Small intestine (tissue), 16 donors: ENCODE measurements around the gene APMAP. TPM values are rescaled to one million over a fixed set of nuclear protein-coding genes. Genes with fewer than 3 reads are reported as not detected.

Experiments used
- DNase-seq, 2 donors: peaks; one replicate each; pipeline versions ENCODE4 v3.0.0 to v3.0.0-alpha.2; 2013
- FAIRE-seq: peaks from 2 replicates; lab custom pipeline; 2012; peaks lifted over from hg19 to GRCh38; lab: Jason Lieb, UNC
- H3K27ac ChIP-seq, 3 donors: one replicate each; pipeline ENCODE4 v1.5.1; 2013; ENCODE audit warnings: low read length in 2 of 3, mild to moderate bottlenecking in 2 of 3, control low read depth in 1 of 3, inconsistent platforms in 1 of 3, low read depth in 1 of 3, moderate library complexity in 1 of 3
- H3K27me3 ChIP-seq, 3 donors: one replicate each; pipeline ENCODE4 v1.6.1; 2013; ENCODE audit warnings: low read length in 3 of 3, inconsistent platforms in 1 of 3; ENCODE audit not compliant: control insufficient read depth in 3 of 3, insufficient read depth in 3 of 3
- H3K36me3 ChIP-seq, 3 donors: one replicate each; pipeline ENCODE4 v1.6.1; 2013; ENCODE audit warnings: low read length in 3 of 3, inconsistent platforms in 1 of 3, low read depth in 1 of 3, mild to moderate bottlenecking in 1 of 3, moderate library complexity in 1 of 3; ENCODE audit not compliant: control insufficient read depth in 3 of 3, insufficient read depth in 2 of 3
- H3K4me1 ChIP-seq, 3 donors: one replicate each; pipeline ENCODE4 v1.6.1; 2013; ENCODE audit warnings: low read length in 2 of 3, inconsistent platforms in 1 of 3, low read depth in 1 of 3, mild to moderate bottlenecking in 1 of 3, moderate library complexity in 1 of 3; ENCODE audit not compliant: control insufficient read depth in 3 of 3, insufficient read depth in 2 of 3
- H3K4me3 ChIP-seq, 3 donors: one replicate each; pipeline ENCODE4 v1.5.1; 2013; ENCODE audit warnings: low read length in 3 of 3, control low read depth in 1 of 3, inconsistent platforms in 1 of 3, low read depth in 1 of 3, mild to moderate bottlenecking in 1 of 3, moderate library complexity in 1 of 3
- H3K9me3 ChIP-seq, 2 donors: one replicate each; pipeline ENCODE4 v1.6.1; 2013; ENCODE audit warnings: low read depth in 1 of 2, low read length in 1 of 2; ENCODE audit not compliant: control insufficient read depth in 2 of 2, insufficient read depth in 1 of 2
- WGBS, 3 donors: extraction: QIAGEN DNeasy Blood & Tissue Kit; methylation state at CpG; one replicate each; pipeline ENCODE4 v1.1.7; 2013; 5-methylcytosine and 5-hydroxymethylcytosine counted together
- long read RNA-seq, 10 donors: transcript quantifications; one replicate each; lab custom pipeline, GENCODE V29; 2026
- polyA plus RNA-seq, 4 donors: library from polyadenylated mRNA; stranded (reverse) in 3 of 4; unstranded in 1 of 4; fragments of 200-250 nt in 3 of 4; fragments of 120-200 nt in 1 of 4; gene quantifications; one replicate each; pipeline versions ENCODE4 v1.2.1 to v1.2.3, GENCODE V29; 2013
- donor health status: healthy with polysubstance abuse.
- donor health status: control.
- donor health status: control.
- donor health status: Bipolar disorder and iron deficiency.
- donor health status: healthy.

APMAP gene, protein sequence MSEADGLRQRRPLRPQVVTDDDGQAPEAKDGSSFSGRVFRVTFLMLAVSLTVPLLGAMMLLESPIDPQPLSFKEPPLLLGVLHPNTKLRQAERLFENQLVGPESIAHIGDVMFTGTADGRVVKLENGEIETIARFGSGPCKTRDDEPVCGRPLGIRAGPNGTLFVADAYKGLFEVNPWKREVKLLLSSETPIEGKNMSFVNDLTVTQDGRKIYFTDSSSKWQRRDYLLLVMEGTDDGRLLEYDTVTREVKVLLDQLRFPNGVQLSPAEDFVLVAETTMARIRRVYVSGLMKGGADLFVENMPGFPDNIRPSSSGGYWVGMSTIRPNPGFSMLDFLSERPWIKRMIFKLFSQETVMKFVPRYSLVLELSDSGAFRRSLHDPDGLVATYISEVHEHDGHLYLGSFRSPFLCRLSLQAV
- polyA plus RNA-seq = 10 to 100 TPM; 12.3 to 50.9 (median 34.1) TPM
- long read RNA-seq, donor 1, transcript APMAP-201 (9 exons, 2,430 nt) = major isoform, 30 of 35 reads
- long read RNA-seq, donor 1, partial matches to known transcripts = 5 of 35 reads
- long read RNA-seq, donor 1, other reads (novel, unspliced or antisense) = 0 of 35 reads
- long read RNA-seq, donor 2, transcript APMAP-201 (9 exons, 2,430 nt) = major isoform, 6 of 6 reads
- long read RNA-seq, donor 2, partial matches to known transcripts = 0 of 6 reads
- long read RNA-seq, donor 2, other reads (novel, unspliced or antisense) = 0 of 6 reads
- long read RNA-seq, donor 3, transcript APMAP-201 (9 exons, 2,430 nt) = major isoform, 9 of 9 reads
- long read RNA-seq, donor 3, partial matches to known transcripts = 0 of 9 reads
- long read RNA-seq, donor 3, other reads (novel, unspliced or antisense) = 0 of 9 reads
- long read RNA-seq, donor 4, partial matches to known transcripts = 0 of 1 reads
- long read RNA-seq, donor 4, other reads (novel, unspliced or antisense) = 0 of 1 reads
- long read RNA-seq, donor 5, partial matches to known transcripts = 0 of 1 reads
- long read RNA-seq, donor 5, other reads (novel, unspliced or antisense) = 0 of 1 reads
- long read RNA-seq, donor 6, transcript APMAP-201 (9 exons, 2,430 nt) = major isoform, 16 of 16 reads
- long read RNA-seq, donor 6, partial matches to known transcripts = 0 of 16 reads
- long read RNA-seq, donor 6, other reads (novel, unspliced or antisense) = 0 of 16 reads
- long read RNA-seq, donor 7, transcript APMAP-201 (9 exons, 2,430 nt) = major isoform, 14 of 14 reads
- long read RNA-seq, donor 7, partial matches to known transcripts = 0 of 14 reads
- long read RNA-seq, donor 7, other reads (novel, unspliced or antisense) = 0 of 14 reads
- long read RNA-seq, donor 8 = 0 reads
- long read RNA-seq, donor 9, partial matches to known transcripts = 0 of 2 reads
- long read RNA-seq, donor 9, other reads (novel, unspliced or antisense) = 0 of 2 reads
- long read RNA-seq, donor 10, transcript APMAP-201 (9 exons, 2,430 nt) = major isoform, 33 of 34 reads
- long read RNA-seq, donor 10, partial matches to known transcripts = 0 of 34 reads
- long read RNA-seq, donor 10, other reads (novel, unspliced or antisense) = 0 of 34 reads

- 0% methylated on average over 67 to 69 of the region's 69 CpGs for whole genome bisulfite sequencing, 3 donors
- no peaks in the 10 kb centered on the region for H3K27me3 ChIP-seq
- DNase-seq (peak; percentile 95 to 98), FAIRE-seq (no peak)
- no peaks in the 10 kb centered on the region for H3K9me3 ChIP-seq
- H3K4me1 ChIP-seq = peaks cover 6 to 26% (median 11%) of the 10 kb centered on the region in 3 donors
- H3K27ac ChIP-seq = peak within 1 kb of the TSS; percentile 83 to 100 (median 86)
- H3K36me3 ChIP-seq = no peaks in the 10 kb centered on the region
- H3K4me3 ChIP-seq = peak within 1 kb of the TSS; percentile 73 to 90 (median 87)
Observed at GRCh38 chr20:24992487-24993205, at the start of gene APMAP. APMAP (minus strand) TSS chr20:24992751; CDS start chr20:24992688, 63 bp downstream.

- Histone ChIP-seq H3K27me3 (no peaks in the 10 kb centered on the region), H3K4me1 (peaks cover 33 to 44% (median 41%) of the 10 kb centered on the region in 3 donors), H3K27ac (peak overlapping the region in 2 of 3 donors; percentile 47 to 59), H3K9me3 (no peaks in the 10 kb centered on the region), H3K4me3 (no peak overlapping the region), H3K36me3 (peaks cover 0 to 77% (median 3%) of the 10 kb centered on the region in 3 donors)
- DNase-seq (no peak), FAIRE-seq (no peak)
- 69 to 80% (median 76%) methylated on average over 21 of the region's 21 CpGs for WGBS, 3 donors
Observed at GRCh38 chr20:25041813-25042530, 49.4 kb upstream of the APMAP start.

DNA sequence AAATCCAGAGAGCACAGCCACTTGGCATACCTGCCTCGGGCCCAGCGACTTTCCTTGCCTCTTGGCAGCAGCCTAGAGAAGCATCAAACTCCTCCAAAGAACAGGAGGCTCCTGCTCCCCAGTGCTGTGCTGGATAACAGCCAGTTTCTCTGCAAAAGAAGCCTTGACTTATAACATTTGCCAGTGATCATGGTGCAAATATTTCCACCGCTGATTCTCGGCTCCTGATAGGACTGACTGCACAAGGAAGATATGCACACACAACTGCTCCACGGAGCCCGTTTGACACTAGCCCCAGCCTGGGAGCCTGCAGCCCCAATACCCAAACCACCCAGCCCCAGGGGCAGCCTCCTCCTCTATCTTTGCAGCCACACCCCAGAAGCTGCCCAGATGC lies 47.9 kb upstream of the APMAP start:
- 12 to 26% (median 22%) methylated on average over 6 of the region's 6 CpGs for WGBS, 3 donors
- H3K27me3 ChIP-seq = no peaks in the 10 kb centered on the region
- peaks cover 40 to 44% (median 41%) of the 10 kb centered on the region in 3 donors for H3K4me1 ChIP-seq
- H3K4me3 ChIP-seq = no peak overlapping the region
- peaks cover 0 to 75% (median 2%) of the 10 kb centered on the region in 3 donors for H3K36me3 ChIP-seq
- FAIRE-seq (no peak), DNase-seq (peak; percentile 25 to 69)
- H3K9me3 ChIP-seq = no peaks in the 10 kb centered on the region
- H3K27ac ChIP-seq = peak overlapping the region; percentile 69 to 90 (median 72)

DNA sequence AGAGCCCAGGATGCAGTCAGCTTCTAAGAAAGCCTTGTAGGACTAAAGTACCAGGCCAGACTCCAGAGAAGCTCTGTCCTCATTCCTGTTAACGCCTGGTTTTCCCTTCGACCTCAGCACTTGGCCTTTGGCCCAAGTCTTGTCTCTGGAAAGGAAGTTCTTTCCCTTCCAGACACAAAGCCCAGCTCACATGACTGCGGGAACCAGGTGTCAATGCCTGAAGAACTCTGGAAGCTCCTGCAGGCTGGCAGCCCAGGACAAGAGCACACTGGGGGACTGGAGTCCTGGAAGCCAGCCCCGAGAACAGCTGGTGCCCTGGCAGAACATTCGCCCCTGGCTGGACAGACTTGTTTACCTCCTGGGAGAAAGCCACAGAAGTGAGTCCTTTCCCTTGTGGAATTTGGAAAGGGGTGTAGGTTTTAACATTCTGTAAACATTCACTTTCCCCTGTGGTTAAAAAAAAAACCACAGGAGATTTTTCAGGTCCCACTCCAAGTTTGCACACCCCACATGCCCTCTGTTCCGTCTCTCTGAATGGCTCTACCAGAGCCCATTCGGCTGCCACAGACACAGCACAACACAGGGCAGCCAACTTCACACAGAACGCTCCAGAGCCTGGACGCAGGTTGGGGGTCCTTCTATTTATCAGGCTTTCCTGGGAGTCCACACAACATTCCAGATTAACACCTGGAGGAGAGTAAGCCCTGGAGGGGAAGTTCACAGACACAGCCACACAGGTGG lies 47.3 kb upstream of the APMAP start:
- peak; percentile 86 to 97 for DNase-seq
- FAIRE-seq = no peak
- no peaks in the 10 kb centered on the region for H3K27me3 ChIP-seq
- H3K36me3 ChIP-seq = peaks cover 0 to 69% (median 2%) of the 10 kb centered on the region in 3 donors
- H3K27ac ChIP-seq = peak overlapping the region; percentile 69 to 90 (median 72)
- no peak overlapping the region for H3K4me3 ChIP-seq
- peaks cover 40 to 43% (median 41%) of the 10 kb centered on the region in 3 donors for H3K4me1 ChIP-seq
- 16 to 30% (median 29%) methylated on average over 9 of the region's 9 CpGs for WGBS, 3 donors
- H3K9me3 ChIP-seq = no peaks in the 10 kb centered on the region

DNA sequence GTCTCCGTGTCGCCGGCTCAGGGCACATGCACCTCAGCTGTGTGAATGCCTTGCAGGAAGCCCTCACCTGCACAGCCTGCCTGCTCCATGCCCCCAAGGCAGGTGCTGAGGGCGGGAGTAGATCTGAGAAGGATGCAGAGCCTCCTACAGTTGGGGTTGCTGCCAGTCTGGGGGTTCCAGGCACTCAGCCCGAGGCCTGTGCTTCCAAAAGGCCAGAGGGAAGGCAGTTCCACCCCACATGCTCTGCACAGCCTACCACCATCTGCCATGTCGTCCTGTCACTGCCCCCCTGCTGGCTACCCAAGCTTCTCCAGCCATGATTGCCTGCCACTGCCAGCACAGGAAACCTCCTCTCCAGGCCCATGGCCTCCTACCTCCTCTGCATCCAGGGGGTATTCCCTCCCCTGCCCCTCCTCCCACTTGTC lies 46.1 kb upstream of the APMAP start:
- 56 to 80% (median 65%) methylated on average over 5 to 6 of the region's 6 CpGs for WGBS, 3 donors
- Histone ChIP-seq H3K27ac (peak overlapping the region; percentile 2 to 64 (median 63)), H3K36me3 (peaks cover 0 to 59% (median 2%) of the 10 kb centered on the region in 3 donors), H3K4me3 (no peak overlapping the region), H3K9me3 (no peaks in the 10 kb centered on the region), H3K4me1 (peaks cover 43 to 47% (median 46%) of the 10 kb centered on the region in 3 donors), H3K27me3 (no peaks in the 10 kb centered on the region)
- no peak for FAIRE-seq
- DNase-seq = no peak

GRCh38 chr20:25038103-25038410 lies 45.5 kb upstream of the APMAP start:
- Histone ChIP-seq H3K9me3 (no peaks in the 10 kb centered on the region), H3K4me1 (peaks cover 40 to 48% (median 46%) of the 10 kb centered on the region in 3 donors), H3K27ac (peak overlapping the region; percentile 2 to 64 (median 63)), H3K4me3 (no peak overlapping the region), H3K36me3 (peaks cover 0 to 58% (median 2%) of the 10 kb centered on the region in 3 donors), H3K27me3 (no peaks in the 10 kb centered on the region)
- FAIRE-seq (no peak), DNase-seq (peak; percentile 48 to 71)
- 14 to 49% (median 29%) methylated on average over 3 of the region's 3 CpGs for WGBS, 3 donors
